Stimulated activated CD8-positive, alpha-beta memory T cell treated with anti-CD3 and anti-CD28 coated beads, Interleukin-12 subunit alpha, Interleukin-12 subunit beta, amount 100 ng/mL, for 24 hours (primary cell): Measurements from ENCODE around the gene MAPK8IP2.
A peak's percentile ranks its signal among the peaks of the same experiment; 100 is the strongest.
"Not testable (repeated sequence)": the region's sequence is repeated elsewhere in the genome, so short reads cannot be mapped to it uniquely, and the experiment has no call there.

Source experiments
- DNase-seq: peaks from one replicate; pipeline ENCODE4 v3.0.0-alpha.2; 2020; ENCODE audit errors: extremely low read depth

MAPK8IP2 gene

GRCh38 chr22:50612528-50613221, 12.1 kb downstream of the MAPK8IP2 start:
- no peak for DNase-seq

- DNase-seq = no peak
These were observed 12.8 kb downstream of the MAPK8IP2 start for GRCh38 chr22:50613291-50613981.

GRCh38 chr22:50614296-50614695, 13.7 kb downstream of the MAPK8IP2 start:
- DNase-seq = not testable (repeated sequence)

- peak; percentile 67 for DNase-seq
These were observed 20.2 kb downstream of the MAPK8IP2 start for GRCh38 chr22:50620593-50621355.

DNA sequence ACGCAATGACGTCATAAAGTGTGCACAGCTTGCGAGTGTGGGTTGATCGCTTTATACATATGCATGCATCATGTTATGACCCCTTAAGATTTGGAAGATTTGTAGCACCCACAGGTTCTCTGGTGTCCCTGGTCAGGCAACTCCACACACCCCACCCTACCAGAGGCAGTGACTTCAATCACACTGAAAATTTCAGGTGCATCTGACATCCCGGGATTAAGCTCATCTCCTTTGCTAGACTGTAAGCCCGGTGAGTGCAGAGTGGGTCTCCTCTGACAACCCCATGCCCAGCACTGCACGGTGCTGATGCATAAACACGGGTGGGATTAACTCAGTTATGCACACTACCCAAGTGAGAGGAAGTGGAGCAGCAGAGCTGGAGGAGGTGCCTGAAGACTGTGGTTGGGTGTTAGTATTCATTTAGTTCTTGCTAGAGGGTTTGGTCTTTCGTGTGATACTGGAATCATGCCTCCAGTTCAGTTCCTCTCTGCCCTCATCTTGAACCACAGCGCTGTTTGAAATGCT, 20.8 kb downstream of the MAPK8IP2 start:
- no peak for DNase-seq

DNA sequence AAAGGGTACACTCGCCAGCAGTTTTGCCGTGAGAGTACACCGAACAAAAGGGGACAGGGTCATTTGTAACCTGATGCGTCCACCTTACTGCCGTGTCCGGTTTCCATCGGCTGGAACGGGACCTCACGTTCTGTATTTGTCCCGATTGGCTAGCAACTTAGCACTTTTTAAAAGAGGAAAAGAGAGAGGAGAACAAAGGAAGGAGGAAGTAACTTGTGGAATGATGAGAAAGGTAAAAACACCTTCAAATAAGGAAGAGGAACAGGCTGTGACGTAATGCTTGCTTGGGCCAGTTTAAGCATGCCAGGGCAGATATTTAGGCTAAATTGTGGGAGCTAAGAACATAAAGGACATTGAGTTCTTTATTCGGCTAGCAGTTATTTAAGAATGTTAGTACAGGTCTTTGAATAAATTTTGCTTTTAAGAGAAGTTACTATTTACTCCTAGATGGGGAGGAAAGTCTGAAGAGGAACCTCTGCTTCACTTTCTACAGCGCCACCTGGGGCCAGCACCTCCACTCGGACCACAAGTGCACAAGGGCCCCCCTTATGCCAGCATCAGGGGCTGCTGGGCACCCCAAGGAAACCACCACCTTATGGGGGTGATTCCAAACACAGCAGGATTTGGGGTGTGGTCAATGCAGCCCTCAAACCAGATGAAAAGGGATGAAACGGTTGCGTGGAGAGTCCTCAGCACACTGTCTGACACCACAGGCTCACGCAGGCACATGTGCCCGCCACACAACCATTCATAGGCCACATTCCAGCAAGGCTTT, 21.5 kb downstream of the MAPK8IP2 start:
- no peak for DNase-seq

DNA sequence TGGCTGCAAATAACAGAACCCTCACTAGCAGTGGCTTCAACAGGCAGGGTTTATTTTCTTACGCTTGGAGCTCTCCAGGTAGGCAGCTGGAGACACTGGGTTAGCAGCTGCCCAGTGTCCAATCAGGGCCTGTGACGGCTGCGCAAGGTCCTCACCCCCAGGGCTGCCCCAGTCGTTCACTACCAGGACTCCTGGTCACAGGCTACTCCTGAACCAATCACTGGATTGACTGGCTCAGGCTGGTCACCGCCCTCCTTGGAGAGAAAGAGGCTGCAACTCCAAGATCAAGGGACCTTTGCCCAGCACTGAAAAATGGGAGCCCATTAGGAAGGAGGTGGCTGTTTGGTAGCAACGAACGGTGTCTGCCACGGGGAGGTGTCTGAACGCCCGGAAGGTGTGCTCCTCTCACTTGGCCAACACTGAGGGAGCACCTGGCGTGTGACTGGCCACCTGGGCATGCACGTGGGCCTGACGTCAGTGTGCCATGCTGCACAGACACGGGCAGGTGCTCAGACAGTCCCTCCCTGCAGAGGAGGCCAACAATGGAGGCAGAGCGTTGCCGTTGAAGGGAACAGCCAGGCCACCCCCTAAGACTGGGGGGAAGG, 22.2 kb downstream of the MAPK8IP2 start:
- DNase-seq = no peak

DNA sequence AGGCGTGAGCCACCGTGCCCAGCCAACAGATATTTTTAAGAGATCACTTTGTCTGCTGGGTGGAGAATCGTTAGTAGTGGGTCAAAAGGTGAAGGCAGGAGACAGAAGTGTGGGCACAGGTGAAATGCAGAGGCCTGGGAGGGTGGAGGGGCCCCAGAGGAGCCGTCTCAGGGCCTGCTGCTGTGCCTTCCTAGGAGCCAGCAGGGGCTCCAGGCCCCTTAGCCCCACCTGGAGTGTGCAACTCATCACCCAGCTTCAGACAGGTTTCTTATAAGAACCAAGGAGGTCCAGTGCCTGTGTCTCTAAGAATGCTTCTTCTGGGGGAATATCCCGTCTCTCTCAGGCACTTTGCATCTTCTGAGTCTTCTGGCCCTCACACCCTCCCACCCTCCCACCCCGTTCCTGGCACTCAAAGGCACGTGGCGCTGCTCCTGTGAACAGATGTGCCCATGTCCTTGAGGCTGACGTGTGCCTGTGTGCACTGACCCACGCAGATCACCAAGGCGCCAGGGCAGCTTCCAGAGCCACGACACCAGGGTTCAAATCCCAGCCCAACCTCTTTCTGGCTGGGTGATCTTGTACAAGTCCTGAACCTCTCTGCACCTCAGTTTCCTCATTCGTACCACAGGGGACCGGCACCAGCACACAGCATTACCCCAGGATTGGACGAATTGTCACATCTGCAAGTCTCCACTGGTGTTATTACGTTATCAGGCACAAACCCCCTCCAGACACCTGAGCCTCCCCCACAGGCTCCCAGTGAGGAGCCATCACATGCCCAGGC, 23.9 kb downstream of the MAPK8IP2 start:
- DNase-seq = no peak

DNA sequence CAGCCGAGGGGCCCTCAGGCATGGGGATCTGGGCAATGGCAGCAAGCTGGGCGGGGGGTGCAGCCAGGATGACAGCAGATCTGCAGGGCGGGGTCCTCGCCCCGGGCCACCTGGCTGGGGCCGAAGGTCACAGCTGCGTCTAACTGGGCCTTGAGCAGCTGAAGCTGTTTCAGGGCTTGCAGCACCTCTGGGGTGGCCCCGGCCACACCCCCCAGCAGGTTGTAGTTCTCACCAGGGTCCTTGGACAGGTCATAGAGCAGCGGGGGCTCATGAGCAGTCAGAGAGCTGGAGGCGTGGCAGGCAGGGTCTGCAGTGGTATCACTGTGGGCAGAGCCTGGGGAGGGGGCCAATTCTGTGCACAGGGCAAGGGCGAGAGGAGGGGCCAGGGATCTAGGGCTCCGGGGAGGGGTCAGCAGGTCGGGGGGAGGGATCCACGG, 24.6 kb downstream of the MAPK8IP2 start:
- DNase-seq = no peak

DNA sequence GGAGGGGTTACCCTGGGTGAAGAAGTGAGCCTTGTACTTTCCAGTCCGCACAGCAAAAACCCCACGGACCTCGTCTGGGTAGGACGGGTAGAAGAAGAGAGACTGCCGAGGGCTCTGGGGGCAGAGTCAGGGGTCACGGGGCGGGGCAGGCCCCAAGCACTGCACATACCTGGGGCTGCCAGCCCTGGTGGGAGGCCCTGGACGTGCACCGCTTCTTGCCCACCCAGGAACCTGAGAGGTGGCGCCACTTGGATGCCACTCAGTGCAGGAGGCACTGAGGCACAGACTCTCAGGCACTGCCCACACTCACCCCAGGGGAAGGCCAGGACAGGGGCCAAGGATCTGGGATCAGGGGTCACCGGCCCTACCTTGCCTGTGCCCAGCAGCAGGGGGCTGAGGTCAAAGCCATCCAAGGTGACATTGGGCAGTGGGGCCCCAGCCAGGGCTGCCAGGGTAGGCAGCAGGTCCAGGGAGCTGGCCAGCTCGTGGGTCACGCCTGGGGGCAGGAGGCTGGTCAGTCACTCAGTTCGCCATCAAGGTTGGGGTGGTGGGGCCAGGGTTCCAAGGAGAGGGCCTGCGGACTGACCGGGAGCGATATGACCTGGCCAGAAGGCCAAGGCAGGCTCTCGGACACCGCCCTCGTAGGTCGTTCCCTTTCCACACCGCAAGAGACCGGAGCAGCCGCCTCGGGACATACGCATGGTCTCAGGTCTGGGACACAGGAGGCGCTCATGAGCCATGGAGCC, 25.1 kb downstream of the MAPK8IP2 start:
- no peak for DNase-seq

- DNase-seq = no peak
These were observed 25.8 kb downstream of the MAPK8IP2 start for GRCh38 chr22:50626314-50626849.

GRCh38 chr22:50626850-50627641, 26.5 kb downstream of the MAPK8IP2 start:
- no peak for DNase-seq

DNA sequence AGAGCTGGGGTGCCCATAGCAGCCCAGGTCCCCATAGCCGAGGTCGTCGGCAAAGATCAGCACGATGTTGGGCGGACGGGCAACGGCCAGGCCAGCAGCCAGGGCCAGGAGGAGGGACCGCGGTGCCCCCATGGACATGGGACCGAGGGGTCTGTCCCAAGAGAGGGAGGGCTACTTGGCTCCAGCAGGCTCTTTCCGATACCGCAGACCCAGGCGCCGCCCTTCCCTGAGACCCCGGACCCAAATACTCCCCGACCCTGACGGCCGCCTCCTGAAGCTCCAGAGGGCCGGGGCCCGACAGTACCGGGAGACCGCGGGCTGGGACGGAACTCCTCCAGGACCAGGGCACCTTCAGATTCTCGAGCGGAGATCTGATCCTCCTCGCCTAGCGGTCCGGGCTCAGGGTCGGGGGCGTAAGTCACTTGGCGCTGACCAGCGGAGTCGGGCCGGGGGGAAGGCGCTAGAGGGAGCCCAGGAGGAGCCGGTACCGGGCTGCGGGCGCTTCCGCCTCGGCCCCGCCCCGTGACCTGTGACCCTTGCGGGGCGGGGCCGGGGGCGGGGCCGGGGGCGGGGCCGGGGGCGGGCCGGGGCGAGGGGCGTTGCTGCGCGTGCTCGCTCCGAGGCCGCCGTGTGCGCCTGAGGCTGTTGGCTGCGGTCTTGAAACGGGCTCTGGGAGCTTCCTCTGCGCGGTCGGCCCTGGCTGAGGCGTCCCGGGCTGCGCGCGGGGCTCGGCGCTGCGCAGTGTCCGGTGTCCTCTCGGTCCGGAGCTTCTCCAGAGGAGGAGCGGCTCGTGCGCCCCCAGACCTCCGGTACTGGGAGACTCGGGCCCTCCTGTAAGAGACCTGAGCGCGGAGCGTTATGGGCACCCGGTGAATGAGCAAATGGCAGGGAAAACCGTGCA, 27.3 kb downstream of the MAPK8IP2 start, which contains the start of gene ARSA:
Gene ARSA (minus strand): TSS at position 511 of the 901 bp plus-strand sequence. CDS start 373 bp downstream, at position 138.
- peak; percentile 41 for DNase-seq

DNA sequence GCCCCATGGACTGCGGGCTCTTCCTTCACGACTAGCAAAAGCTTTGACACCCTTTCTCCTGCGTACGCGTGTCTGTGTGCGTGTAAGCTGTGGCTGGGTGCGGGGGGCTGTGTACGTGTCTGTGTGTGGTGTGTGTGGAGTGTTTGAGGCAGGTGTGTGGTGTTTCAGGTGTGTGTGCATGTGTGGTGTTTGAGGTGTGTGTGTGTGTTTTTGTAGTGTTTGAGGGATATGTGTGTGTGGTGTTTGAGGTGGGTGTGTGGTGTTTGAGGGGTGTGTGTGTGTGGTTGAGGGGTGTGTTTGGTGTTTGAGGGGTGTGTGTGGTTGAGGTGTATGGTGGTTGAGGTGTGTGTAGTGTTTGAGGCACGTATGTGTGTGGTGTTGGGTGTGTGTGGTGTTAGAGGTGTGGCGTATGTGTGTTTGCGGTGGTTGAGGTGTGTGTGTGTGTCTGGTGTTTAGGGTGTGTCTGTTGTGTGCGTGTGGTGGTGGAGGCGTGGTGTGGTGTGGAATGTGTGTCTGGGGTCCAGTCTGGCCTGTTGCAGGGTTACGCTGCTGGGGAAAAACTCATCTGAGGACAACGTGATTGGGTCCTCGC, 28.0 kb downstream of the MAPK8IP2 start:
- DNase-seq = no peak

GRCh38 chr22:50630376-50630775, 29.8 kb downstream of the MAPK8IP2 start:
- no peak for DNase-seq

- no peak for DNase-seq
These were observed 32.5 kb downstream of the MAPK8IP2 start for GRCh38 chr22:50633086-50633485.

DNA sequence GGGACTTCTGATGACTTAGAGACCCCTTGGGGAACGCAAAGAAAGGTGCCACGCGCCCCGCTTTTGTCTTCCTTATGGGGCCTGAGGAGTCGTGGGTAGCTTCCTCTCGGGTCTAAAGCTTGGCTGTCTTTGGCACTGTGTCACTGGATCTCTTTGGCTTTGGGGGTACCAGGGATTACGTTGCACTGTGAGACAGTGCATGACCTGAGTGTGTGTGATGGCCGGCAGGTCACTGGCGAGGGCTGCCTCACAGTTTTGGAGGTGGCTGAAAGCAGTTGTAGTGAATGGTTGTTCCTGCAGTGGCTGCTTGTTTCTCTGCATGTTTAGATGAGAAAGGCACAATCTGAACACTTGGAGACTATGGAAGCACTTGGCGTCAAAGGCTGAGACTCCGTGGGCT, 33.2 kb downstream of the MAPK8IP2 start:
- no peak for DNase-seq
